MCF 10A (cell line): Measurements from ENCODE around the gene CCDC92B. TPM values are rescaled to one million over a fixed set of nuclear protein-coding genes. Genes with fewer than 3 reads are reported as not detected.

Experiments used
- BruUV-seq: library from RNA; stranded (reverse); fragments of 400-500 nt; replicated peaks from 2 replicates; lab custom pipeline; 2021; lab: Mats Ljungman, UMichigan
- CTCF ChIA-PET: fragments of 300-600 bp; sonication (Branson Sonifier 250); formaldehyde crosslinking; extraction: SDS; loops from one replicate; lab custom pipeline; 2021; ENCODE audit warnings: antibody characterized with exemption, inconsistent platforms; lab: Yijun Ruan, JAX
- POLR2A ChIA-PET: fragments of 300-600, 350-650 bp; sonication (Branson Sonifier 250); formaldehyde crosslinking; extraction: SDS; loops from one replicate; lab custom pipeline; 2020; ENCODE audit warnings: antibody characterized with exemption, inconsistent platforms; lab: Yijun Ruan, JAX
- DNase-seq: peaks from one replicate; pipeline ENCODE4 v3.0.0-alpha.2; 2018; ENCODE audit not compliant: unreplicated experiment
- H3K27ac Mint-ChIP-seq: one replicate; pipeline ENCODE4 v1.8.0; 2022; ENCODE audit warnings: mild to moderate bottlenecking, low read depth, mixed read lengths; ENCODE audit not compliant: unreplicated experiment
- H3K27me3 Mint-ChIP-seq: one replicate; pipeline ENCODE4 v1.8.0; 2022; ENCODE audit warnings: mixed read lengths; ENCODE audit not compliant: insufficient read depth, unreplicated experiment
- H3K36me3 Mint-ChIP-seq: one replicate; pipeline ENCODE4 v1.8.0; 2022; ENCODE audit warnings: mild to moderate bottlenecking, moderate library complexity, mixed read lengths; ENCODE audit not compliant: insufficient read depth, unreplicated experiment
- H3K4me1 Mint-ChIP-seq: one replicate; pipeline ENCODE4 v1.8.0; 2022; ENCODE audit warnings: mixed read lengths; ENCODE audit not compliant: insufficient read depth, unreplicated experiment
- H3K4me3 Mint-ChIP-seq: one replicate; pipeline ENCODE4 v1.8.0; 2022; ENCODE audit warnings: mild to moderate bottlenecking, moderate library complexity, mixed read lengths; ENCODE audit not compliant: unreplicated experiment
- H3K9me3 Mint-ChIP-seq: one replicate; pipeline ENCODE4 v1.8.0; 2022; ENCODE audit warnings: mixed read lengths; ENCODE audit not compliant: unreplicated experiment
- CTCF ChIP-seq: fragments of 200-600 bp; IDR thresholded peaks from one replicate; pipeline ENCODE4 v1.8.0; 2022; ENCODE audit warnings: antibody characterized with exemption, mild to moderate bottlenecking; ENCODE audit not compliant: unreplicated experiment
- intact Hi-C: fragments of 100-400 bp; cut with micrococcal nuclease; formaldehyde crosslinking; loops from 2 replicates; pipeline ENCODE4 v1.14.1; 2022
- total RNA-seq: library from RNA; stranded (reverse); gene quantifications from 2 replicates; pipeline ENCODE4 v1.2.3, GENCODE V29; 2022

CCDC92B gene
- total RNA-seq, 1 experiment from 2014 or later = not detected

GRCh38 chr17:2736956-2737355 is 12.5 kb downstream of the CCDC92B start:
- H3K36me3 Mint-ChIP-seq = no peaks in the 10 kb centered on the region
- no peaks in the 10 kb centered on the region for H3K4me1 Mint-ChIP-seq
- no TSS peak for BruUV-seq
- H3K27me3 Mint-ChIP-seq = peaks cover 3% of the 10 kb centered on the region
- DNase-seq = peak; percentile 47
- H3K27ac Mint-ChIP-seq = no peak overlapping the region
- intact Hi-C loops = no loop called here
- no peaks in the 10 kb centered on the region for H3K9me3 Mint-ChIP-seq
- no peak for TF ChIP-seq CTCF
- ChIA-PET CTCF (interaction anchor here (0.7 kb wide), 1 partner anchor 1825 kb away, joined by 3 read pairs; no protein-coding TSS in a partner anchor), POLR2A (interaction anchor here (0.7 to 1.1 kb wide), 3 partner anchors 16 to 52 kb away, joined by 3 read pairs; no protein-coding TSS in a partner anchor)
- H3K4me3 Mint-ChIP-seq = no peak overlapping the region

DNA sequence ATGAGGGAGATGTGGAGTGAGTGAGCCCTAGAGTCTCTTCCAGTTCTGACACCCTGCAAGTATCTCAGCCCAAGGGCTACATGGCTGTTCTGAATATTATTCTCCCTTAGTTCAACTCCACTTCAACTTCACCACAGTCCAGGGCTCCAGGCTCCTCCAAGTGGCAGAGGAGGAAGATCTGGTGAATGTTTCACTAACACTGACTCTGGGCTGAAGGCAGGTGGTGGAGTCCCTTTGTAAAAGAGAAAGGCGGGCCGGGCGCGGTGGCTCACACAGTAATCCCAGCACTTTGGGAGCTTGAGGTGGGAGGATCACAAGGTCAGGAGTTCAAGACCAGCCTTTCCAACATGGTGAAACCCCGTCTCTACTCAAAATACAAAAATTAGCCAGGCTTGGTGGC is 13.6 kb downstream of the CCDC92B start:
- H3K36me3 Mint-ChIP-seq = no peaks in the 10 kb centered on the region
- intact Hi-C loops = no loop called here
- ChIA-PET POLR2A (no interaction called here), CTCF (no interaction called here)
- no peaks in the 10 kb centered on the region for H3K4me1 Mint-ChIP-seq
- no peaks in the 10 kb centered on the region for H3K9me3 Mint-ChIP-seq
- H3K27ac Mint-ChIP-seq = no peak overlapping the region
- no peak for DNase-seq
- TF ChIP-seq CTCF = no peak
- no peak overlapping the region for H3K4me3 Mint-ChIP-seq
- H3K27me3 Mint-ChIP-seq = peaks cover under 1% of the 10 kb centered on the region
- BruUV-seq = no TSS peak

- peaks cover 10% of the 10 kb centered on the region for H3K27me3 Mint-ChIP-seq
- no peak for TF ChIP-seq CTCF
- no peaks in the 10 kb centered on the region for H3K36me3 Mint-ChIP-seq
- DNase-seq = no peak
- no peaks in the 10 kb centered on the region for H3K9me3 Mint-ChIP-seq
- no peaks in the 10 kb centered on the region for H3K4me1 Mint-ChIP-seq
- no peak overlapping the region for H3K27ac Mint-ChIP-seq
- CTCF ChIA-PET = no interaction called here
- intact Hi-C loops = no loop called here
- BruUV-seq = no TSS peak
- POLR2A ChIA-PET = interaction anchor here (0.7 kb wide), 1 partner anchor 9 kb away, joined by 3 read pairs; no protein-coding TSS in a partner anchor
- H3K4me3 Mint-ChIP-seq = no peak overlapping the region
Measured at GRCh38 chr17:2734939-2735338, 14.5 kb downstream of the CCDC92B start.

DNA sequence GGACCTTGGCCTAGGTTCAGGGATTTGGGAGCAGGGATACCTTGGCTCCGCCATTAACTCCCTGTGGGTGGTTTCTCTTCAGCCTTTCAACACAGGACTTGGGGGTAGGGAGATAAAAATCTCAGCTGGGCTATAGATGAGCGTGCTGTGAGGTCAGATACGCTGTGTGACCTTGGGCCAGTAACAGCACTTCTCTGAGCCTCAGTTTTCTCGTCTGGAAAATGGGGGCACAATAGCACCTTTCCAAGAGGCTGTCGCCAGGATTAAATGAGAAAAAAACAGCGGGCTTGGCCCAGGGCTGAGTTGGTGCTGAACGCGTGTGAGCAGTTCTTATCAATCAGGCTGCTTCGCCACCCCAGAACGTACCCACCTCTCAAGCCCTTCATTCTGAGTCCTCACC is 17.6 kb downstream of the CCDC92B start:
- POLR2A ChIA-PET = no interaction called here
- no peak overlapping the region for H3K4me3 Mint-ChIP-seq
- H3K36me3 Mint-ChIP-seq = no peaks in the 10 kb centered on the region
- DNase-seq = no peak
- H3K27ac Mint-ChIP-seq = no peak overlapping the region
- BruUV-seq = no TSS peak
- TF ChIP-seq CTCF = no peak
- peaks cover 21% of the 10 kb centered on the region for H3K27me3 Mint-ChIP-seq
- CTCF ChIA-PET = interaction anchor here (0.7 kb wide), 1 partner anchor 11 kb away, joined by 3 read pairs; no protein-coding TSS in a partner anchor
- no peaks in the 10 kb centered on the region for H3K9me3 Mint-ChIP-seq
- intact Hi-C loops = no loop called here
- no peaks in the 10 kb centered on the region for H3K4me1 Mint-ChIP-seq
